ENCODE data around the gene TRABD2B.

Gene TRABD2B

GRCh38 chr1:47724432-47724999 is 272.7 kb downstream of the TRABD2B start:
- Histone ChIP-seq H3K27me3 (ENCODE audit: low read length) (no peaks in the 10 kb centered on the region), H3K36me3 (ENCODE audit: low read length) (no peaks in the 10 kb centered on the region), H2AFZ (ENCODE audit: low read depth, low read length, severe bottlenecking) (no peak overlapping the region), H3K27ac (ENCODE audit: low read depth, low read length) (no peak overlapping the region), H3K9me2 (replicated peaks; ENCODE audit: insufficient read depth, low read length) (no peaks in the 10 kb centered on the region), H3F3A (ENCODE audit: insufficient read depth) (no peaks in the 10 kb centered on the region), H3K4me2 (ENCODE audit: low read depth, low read length, poor library complexity, severe bottlenecking) (no peak overlapping the region), H3K4me3 (ENCODE audit: insufficient read depth, low read length, poor library complexity, severe bottlenecking) (no peak overlapping the region), H3K9me3 (ENCODE audit: insufficient read depth, low read length) (no peaks in the 10 kb centered on the region), H3K9ac (ENCODE audit: low read length) (no peak overlapping the region), H3K79me2 (ENCODE audit: insufficient read depth, low read length) (no peaks in the 10 kb centered on the region), H4K20me1 (ENCODE audit: low read depth, low read length) (no peaks in the 10 kb centered on the region)
- TF ChIP-seq, protein P1, sequence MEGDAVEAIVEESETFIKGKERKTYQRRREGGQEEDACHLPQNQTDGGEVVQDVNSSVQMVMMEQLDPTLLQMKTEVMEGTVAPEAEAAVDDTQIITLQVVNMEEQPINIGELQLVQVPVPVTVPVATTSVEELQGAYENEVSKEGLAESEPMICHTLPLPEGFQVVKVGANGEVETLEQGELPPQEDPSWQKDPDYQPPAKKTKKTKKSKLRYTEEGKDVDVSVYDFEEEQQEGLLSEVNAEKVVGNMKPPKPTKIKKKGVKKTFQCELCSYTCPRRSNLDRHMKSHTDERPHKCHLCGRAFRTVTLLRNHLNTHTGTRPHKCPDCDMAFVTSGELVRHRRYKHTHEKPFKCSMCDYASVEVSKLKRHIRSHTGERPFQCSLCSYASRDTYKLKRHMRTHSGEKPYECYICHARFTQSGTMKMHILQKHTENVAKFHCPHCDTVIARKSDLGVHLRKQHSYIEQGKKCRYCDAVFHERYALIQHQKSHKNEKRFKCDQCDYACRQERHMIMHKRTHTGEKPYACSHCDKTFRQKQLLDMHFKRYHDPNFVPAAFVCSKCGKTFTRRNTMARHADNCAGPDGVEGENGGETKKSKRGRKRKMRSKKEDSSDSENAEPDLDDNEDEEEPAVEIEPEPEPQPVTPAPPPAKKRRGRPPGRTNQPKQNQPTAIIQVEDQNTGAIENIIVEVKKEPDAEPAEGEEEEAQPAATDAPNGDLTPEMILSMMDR (IDR thresholded peaks at IDR 0.05; ENCODE audit: insufficient read depth, low read length, poor library complexity, severe bottlenecking), result no peak
- no peak for TF ChIP-seq EZH2phosphoT487 (conservative IDR thresholded peaks at IDR 0.05; ENCODE audit: low read length)

DNA sequence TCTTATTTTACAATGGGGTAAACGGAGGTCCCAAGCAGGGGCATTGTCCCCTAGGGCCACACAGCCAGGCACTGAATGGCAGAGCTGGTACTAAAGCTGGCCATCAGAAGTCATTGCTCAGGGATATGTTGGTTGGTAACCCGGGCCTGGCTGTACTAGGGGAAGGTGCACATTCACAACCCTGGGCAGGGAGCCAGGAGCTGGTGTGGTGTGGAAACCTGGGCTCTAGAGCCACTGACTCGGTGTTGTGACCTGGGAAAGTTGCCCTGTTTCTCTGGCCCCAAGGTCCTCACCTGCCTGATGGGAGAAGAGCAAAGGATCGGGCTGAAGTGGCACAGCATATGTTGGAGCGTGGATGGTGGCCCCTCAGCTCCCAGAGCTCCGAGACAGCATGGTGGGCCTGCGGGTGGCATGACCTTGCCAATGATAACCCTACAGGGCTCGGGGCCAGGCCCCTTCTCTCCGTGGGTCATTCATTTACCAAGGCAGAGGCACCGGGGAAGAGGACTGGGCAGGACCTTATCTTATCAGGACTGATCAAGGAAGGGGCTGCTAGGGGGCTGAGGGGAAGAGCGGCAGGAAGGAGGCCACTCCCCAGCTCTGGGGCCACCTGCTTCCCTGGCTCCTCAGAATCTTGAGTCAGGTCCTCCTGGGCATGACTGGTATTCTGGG is 274.1 kb downstream of the TRABD2B start:
- H3K27ac ChIP-seq (ENCODE audit: low read depth, low read length), result no peak overlapping the region
- H3F3A ChIP-seq (ENCODE audit: insufficient read depth), result no peaks in the 10 kb centered on the region
- no peaks in the 10 kb centered on the region for H3K79me2 ChIP-seq (ENCODE audit: insufficient read depth, low read length)
- no peaks in the 10 kb centered on the region for H3K9me3 ChIP-seq (ENCODE audit: insufficient read depth, low read length)
- H3K4me2 ChIP-seq (ENCODE audit: low read depth, low read length, poor library complexity, severe bottlenecking), result no peak overlapping the region
- TF ChIP-seq EZH2phosphoT487 (conservative IDR thresholded peaks at IDR 0.05; ENCODE audit: low read length), result no peak
- TF ChIP-seq, protein P1 (IDR thresholded peaks at IDR 0.05; ENCODE audit: insufficient read depth, low read length, poor library complexity, severe bottlenecking), result no peak
- H3K36me3 ChIP-seq (ENCODE audit: low read length), result no peaks in the 10 kb centered on the region
- no peaks in the 10 kb centered on the region for H4K20me1 ChIP-seq (ENCODE audit: low read depth, low read length)
- no peaks in the 10 kb centered on the region for H3K27me3 ChIP-seq (ENCODE audit: low read length)
- no peak overlapping the region for H2AFZ ChIP-seq (ENCODE audit: low read depth, low read length, severe bottlenecking)
- no peaks in the 10 kb centered on the region for H3K9me2 ChIP-seq (replicated peaks; ENCODE audit: insufficient read depth, low read length)
- no peak overlapping the region for H3K4me3 ChIP-seq (ENCODE audit: insufficient read depth, low read length, poor library complexity, severe bottlenecking)
- H3K9ac ChIP-seq (ENCODE audit: low read length), result no peak overlapping the region

GRCh38 chr1:47722101-47722500 is 275.1 kb downstream of the TRABD2B start:
- Histone ChIP-seq H3K27me3 (ENCODE audit: low read length) (no peaks in the 10 kb centered on the region), H3K4me3 (ENCODE audit: insufficient read depth, low read length, poor library complexity, severe bottlenecking) (no peak overlapping the region), H3K4me2 (ENCODE audit: low read depth, low read length, poor library complexity, severe bottlenecking) (no peak overlapping the region), H3K9me3 (ENCODE audit: insufficient read depth, low read length) (no peaks in the 10 kb centered on the region), H3F3A (ENCODE audit: insufficient read depth) (no peaks in the 10 kb centered on the region), H3K9me2 (replicated peaks; ENCODE audit: insufficient read depth, low read length) (no peaks in the 10 kb centered on the region), H3K79me2 (ENCODE audit: insufficient read depth, low read length) (no peaks in the 10 kb centered on the region), H3K9ac (ENCODE audit: low read length) (no peak overlapping the region), H2AFZ (ENCODE audit: low read depth, low read length, severe bottlenecking) (no peak overlapping the region), H3K27ac (ENCODE audit: low read depth, low read length) (no peak overlapping the region), H3K36me3 (ENCODE audit: low read length) (no peaks in the 10 kb centered on the region), H4K20me1 (ENCODE audit: low read depth, low read length) (no peaks in the 10 kb centered on the region)
- TF ChIP-seq, protein P1 (IDR thresholded peaks at IDR 0.05; ENCODE audit: insufficient read depth, low read length, poor library complexity, severe bottlenecking), result no peak
- TF ChIP-seq EZH2phosphoT487 (conservative IDR thresholded peaks at IDR 0.05; ENCODE audit: low read length), result no peak
